Activated CD4-positive, alpha-beta T cell treated with anti-CD3 and anti-CD28 coated beads, Interleukin-2, amount 50 U/mL, for 4 hours (primary cell): ENCODE data around the gene CARD10.

Source experiments
- DNase-seq, 2 experiments: peaks; one replicate each; pipeline ENCODE4 v3.0.0-alpha.2; 2020

CARD10 gene

GRCh38 chr22:37502342-37503182, 16.7 kb downstream of the CARD10 start:
- DNase-seq, result no peak

GRCh38 chr22:37501610-37502341, 17.4 kb downstream of the CARD10 start:
- no peak for DNase-seq

GRCh38 chr22:37500745-37501609, 18.2 kb downstream of the CARD10 start:
- DNase-seq, result no peak

- DNase-seq, result no peak
Observed at GRCh38 chr22:37499789-37500540, 19.2 kb downstream of the CARD10 start.

- no peak for DNase-seq
Observed at GRCh38 chr22:37499027-37499707, 20.0 kb downstream of the CARD10 start.

GRCh38 chr22:37498289-37498909, 20.8 kb downstream of the CARD10 start:
- DNase-seq, result peak; percentile 64 to 67

- no peak for DNase-seq
Observed at GRCh38 chr22:37497062-37497599, 22.1 kb downstream of the CARD10 start.

GRCh38 chr22:37496651-37497050, 22.6 kb downstream of the CARD10 start:
- DNase-seq, result no peak

GRCh38 chr22:37493979-37494378, 25.2 kb downstream of the CARD10 start:
- no peak for DNase-seq

GRCh38 chr22:37492428-37493344, 26.5 kb downstream of the CARD10 start:
- DNase-seq, result peak; percentile 38 to 47

- DNase-seq, result no peak
Observed at GRCh38 chr22:37491559-37492427, 27.4 kb downstream of the CARD10 start.

GRCh38 chr22:37491106-37491505, 28.1 kb downstream of the CARD10 start:
- DNase-seq, result no peak

- DNase-seq, result no peak
Observed at GRCh38 chr22:37489983-37490382, 29.2 kb downstream of the CARD10 start.

- DNase-seq, result no peak
Observed at GRCh38 chr22:37488337-37489135, 30.7 kb downstream of the CARD10 start.

- DNase-seq, result no peak
Observed at GRCh38 chr22:37487571-37487970, 31.6 kb downstream of the CARD10 start.

GRCh38 chr22:37487129-37487528, 32.1 kb downstream of the CARD10 start:
- no peak for DNase-seq

GRCh38 chr22:37486224-37486845, 32.9 kb downstream of the CARD10 start, which contains the start of gene MFNG:
Gene MFNG (minus strand): TSS chr22:37486384. CDS start chr22:37486177, 207 bp downstream.
- peak; percentile 55 to 62 for DNase-seq
